PC-9 (cell line): ENCODE measurements around the gene URB1. TPM values are rescaled to one million over a fixed set of nuclear protein-coding genes. Genes with fewer than 3 reads are reported as not detected.

Experiments used
- BruUV-seq: library from RNA; stranded (reverse); fragments of 400-500 nt; replicated peaks from 2 replicates; lab custom pipeline; 2021; lab: Mats Ljungman, UMichigan
- CTCF ChIA-PET: fragments of 300-600 bp; sonication (Branson Sonifier 250); formaldehyde crosslinking; loops from one replicate; lab custom pipeline; 2022; ENCODE audit warnings: antibody characterized with exemption; lab: Charles Lee
- POLR2A ChIA-PET: fragments of 300-600 bp; sonication (Branson Sonifier 250); formaldehyde crosslinking; loops from one replicate; lab custom pipeline; 2022; ENCODE audit warnings: antibody characterized with exemption; ENCODE audit not compliant: unreplicated experiment; lab: Charles Lee
- DNase-seq, 2 experiments: peaks; one replicate each; pipeline versions ENCODE4 v3.0.0 to v3.0.0-alpha.2; 2015 to 2022; ENCODE audit warnings: mixed read lengths in 1 of 2
- H2AFZ ChIP-seq: fragments of 200-600 bp; sonication (generic); 2 replicates; pipeline ENCODE4 v1.8.1; 2017; ENCODE audit warnings: antibody characterized with exemption
- H3F3A ChIP-seq: fragments of 200-600 bp; sonication (generic); 2 replicates; pipeline ENCODE4 v1.8.1; 2017; ENCODE audit warnings: antibody characterized with exemption, mild to moderate bottlenecking, low read depth; ENCODE audit not compliant: insufficient read depth
- H3K27ac ChIP-seq: fragments of 200-600 bp; sonication (generic); 2 replicates; pipeline ENCODE4 v1.6.1; 2016; ENCODE audit warnings: mixed run types
- H3K27me3 ChIP-seq: fragments of 200-600 bp; sonication (generic); 2 replicates; pipeline ENCODE4 v1.6.1; 2016; ENCODE audit warnings: low read depth, mixed run types; ENCODE audit not compliant: insufficient read depth
- H3K36me3 ChIP-seq: fragments of 200-600 bp; sonication (generic); 2 replicates; pipeline ENCODE4 v1.6.1; 2016; ENCODE audit warnings: low read depth, mixed run types
- H3K4me1 ChIP-seq: fragments of 200-600 bp; sonication (generic); replicated peaks from 2 replicates; pipeline ENCODE4 v1.6.1; 2016; ENCODE audit warnings: mixed run types; ENCODE audit not compliant: insufficient read depth
- H3K4me2 ChIP-seq: fragments of 200-600 bp; sonication (generic); 2 replicates; pipeline ENCODE4 v1.6.1; 2017; ENCODE audit warnings: mixed run types
- H3K4me3 ChIP-seq: fragments of 200-600 bp; sonication (generic); 2 replicates; pipeline ENCODE4 v1.6.1; 2016; ENCODE audit warnings: mixed run types
- H3K79me2 ChIP-seq: fragments of 200-600 bp; sonication (generic); 2 replicates; pipeline ENCODE4 v1.6.1; 2017; ENCODE audit warnings: low read depth, mixed run types
- H3K9me2 ChIP-seq: fragments of 200-600 bp; sonication (generic); 2 replicates; pipeline ENCODE4 v1.8.1; 2017; ENCODE audit warnings: mild to moderate bottlenecking; ENCODE audit not compliant: insufficient read depth
- H3K9me3 ChIP-seq: fragments of 200-600 bp; sonication (generic); 2 replicates; pipeline ENCODE4 v1.8.1; 2016; ENCODE audit warnings: low read depth; ENCODE audit not compliant: insufficient read depth
- H4K20me1 ChIP-seq: fragments of 200-600 bp; sonication (generic); 2 replicates; pipeline ENCODE4 v1.8.1; 2017; ENCODE audit not compliant: insufficient read depth
- EZH2 ChIP-seq: fragments of 200-600 bp; sonication (generic); IDR thresholded peaks from 2 replicates; pipeline ENCODE4 v1.8.0; 2017; ENCODE audit warnings: antibody characterized with exemption, low read depth
- intact Hi-C: fragments of 100-400 bp; cut with micrococcal nuclease; formaldehyde crosslinking; loops from one replicate; pipeline ENCODE4 v1.10.0; 2022; ENCODE audit not compliant: unreplicated experiment
- total RNA-seq: library from RNA; stranded (reverse); gene quantifications from 2 replicates; pipeline ENCODE4 v1.2.3, GENCODE V29; 2021
- TF ChIP-seq, protein P1 (sequence below): fragments of 200-600 bp; sonication (generic); conservative IDR thresholded peaks from 2 replicates; pipeline ENCODE4 v1.6.1; 2017; ENCODE audit warnings: mixed run types, antibody characterized with exemption, mild to moderate bottlenecking, moderate library complexity

The URB1 gene
- total RNA-seq, 1 experiment from 2014 or later, result 11.0 TPM

DNA sequence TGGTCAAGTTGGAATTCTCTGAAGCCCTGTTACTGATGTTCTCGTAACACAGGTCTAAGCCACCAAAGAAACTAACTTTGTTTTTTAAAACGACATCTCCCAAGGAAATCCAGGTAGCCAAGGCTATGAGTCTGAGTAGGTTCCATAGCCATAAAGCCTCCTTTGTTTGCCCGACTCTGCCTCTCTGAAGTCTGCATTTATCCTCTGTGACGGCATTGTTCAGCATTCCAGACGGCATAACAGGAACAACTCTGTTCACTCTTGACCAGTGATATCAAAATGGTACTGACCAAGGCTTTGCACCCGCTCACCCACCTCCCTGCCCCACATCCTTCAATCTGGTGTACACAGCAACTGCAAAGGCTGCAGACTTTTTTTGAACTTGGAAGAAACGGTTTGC lies 14.8 kb downstream of the URB1 start:
- Histone ChIP-seq H3F3A (no peaks in the 10 kb centered on the region), H3K27me3 (no peaks in the 10 kb centered on the region), H3K9me3 (no peaks in the 10 kb centered on the region), H2AFZ (no peak overlapping the region), H3K9me2 (no peaks in the 10 kb centered on the region), H3K4me1 (no peaks in the 10 kb centered on the region), H3K4me3 (no peak overlapping the region), H4K20me1 (no peaks in the 10 kb centered on the region), H3K79me2 (no peaks in the 10 kb centered on the region), H3K36me3 (no peaks in the 10 kb centered on the region), H3K4me2 (no peak overlapping the region), H3K27ac (no peak overlapping the region)
- ChIA-PET CTCF (no interaction called here), POLR2A (no interaction called here)
- no peak for DNase-seq
- BruUV-seq, result no TSS peak
- TF ChIP-seq, protein P1, sequence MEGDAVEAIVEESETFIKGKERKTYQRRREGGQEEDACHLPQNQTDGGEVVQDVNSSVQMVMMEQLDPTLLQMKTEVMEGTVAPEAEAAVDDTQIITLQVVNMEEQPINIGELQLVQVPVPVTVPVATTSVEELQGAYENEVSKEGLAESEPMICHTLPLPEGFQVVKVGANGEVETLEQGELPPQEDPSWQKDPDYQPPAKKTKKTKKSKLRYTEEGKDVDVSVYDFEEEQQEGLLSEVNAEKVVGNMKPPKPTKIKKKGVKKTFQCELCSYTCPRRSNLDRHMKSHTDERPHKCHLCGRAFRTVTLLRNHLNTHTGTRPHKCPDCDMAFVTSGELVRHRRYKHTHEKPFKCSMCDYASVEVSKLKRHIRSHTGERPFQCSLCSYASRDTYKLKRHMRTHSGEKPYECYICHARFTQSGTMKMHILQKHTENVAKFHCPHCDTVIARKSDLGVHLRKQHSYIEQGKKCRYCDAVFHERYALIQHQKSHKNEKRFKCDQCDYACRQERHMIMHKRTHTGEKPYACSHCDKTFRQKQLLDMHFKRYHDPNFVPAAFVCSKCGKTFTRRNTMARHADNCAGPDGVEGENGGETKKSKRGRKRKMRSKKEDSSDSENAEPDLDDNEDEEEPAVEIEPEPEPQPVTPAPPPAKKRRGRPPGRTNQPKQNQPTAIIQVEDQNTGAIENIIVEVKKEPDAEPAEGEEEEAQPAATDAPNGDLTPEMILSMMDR, result no peak
- no peak for TF ChIP-seq EZH2
- intact Hi-C loops, result no loop called here

DNA sequence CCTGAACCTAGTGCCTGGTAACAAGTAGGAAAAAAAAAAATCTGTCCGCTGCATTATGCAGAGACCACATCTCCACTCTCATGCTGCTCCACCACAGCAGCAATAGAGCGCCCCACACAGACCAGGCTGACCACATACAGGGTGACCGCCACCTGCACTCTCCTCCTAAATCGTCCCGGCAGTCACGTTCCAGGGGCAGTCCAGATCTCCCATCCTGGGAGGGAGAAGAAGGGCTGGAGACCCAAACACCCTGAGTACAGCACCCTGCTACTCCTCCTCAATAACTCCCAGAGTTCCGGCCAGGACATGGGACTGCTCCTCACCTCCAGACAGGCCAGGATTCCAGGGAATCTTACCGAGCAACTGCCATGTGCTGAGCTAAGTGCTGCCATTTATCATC lies 15.3 kb downstream of the URB1 start:
- H3K27ac ChIP-seq, result no peak overlapping the region

DNA sequence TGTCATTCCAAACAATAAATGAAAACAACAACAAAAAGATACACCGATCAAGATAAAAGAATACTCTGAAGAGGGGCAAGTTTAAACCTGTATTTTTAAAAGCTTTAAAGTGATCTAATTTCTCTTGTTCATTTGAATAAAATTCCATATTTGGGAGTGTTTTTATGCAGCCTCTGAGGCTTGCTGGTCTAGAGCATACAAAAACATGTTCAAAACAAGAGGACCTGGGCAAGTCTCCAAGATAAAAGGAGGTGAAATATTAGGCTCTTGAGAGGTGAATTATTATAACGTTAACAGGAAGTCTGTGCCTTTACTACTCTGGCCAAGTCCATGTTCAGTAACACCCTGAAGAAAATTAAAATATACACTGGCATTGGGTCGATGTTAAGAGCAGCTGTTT lies 20.1 kb downstream of the URB1 start:
- Histone ChIP-seq H2AFZ (no peak overlapping the region), H3F3A (no peaks in the 10 kb centered on the region), H3K4me1 (no peaks in the 10 kb centered on the region), H4K20me1 (no peaks in the 10 kb centered on the region; the same call in 1 of the 2 replicates), H3K4me3 (no peak overlapping the region), H3K79me2 (no peaks in the 10 kb centered on the region), H3K9me2 (no peaks in the 10 kb centered on the region), H3K36me3 (0 out of 2 replicates have a peak, but pooled peaks cover 7% of the 10 kb centered on the region), H3K27ac (peak overlapping the region; percentile 71), H3K9me3 (no peaks in the 10 kb centered on the region), H3K27me3 (no peaks in the 10 kb centered on the region), H3K4me2 (no peak overlapping the region)
- POLR2A ChIA-PET, result no interaction called here
- no peak for TF ChIP-seq EZH2
- TF ChIP-seq, protein P1, result no peak
- no peak for DNase-seq
- intact Hi-C loops, result no loop called here
- CTCF ChIA-PET, result no interaction called here
- no TSS peak for BruUV-seq

More for the DNA sequence above, 15.3 kb downstream of the URB1 start:
- no peak for TF ChIP-seq EZH2
- TF ChIP-seq, protein P1, result no peak
- Histone ChIP-seq H3K9me3 (no peaks in the 10 kb centered on the region), H3K4me1 (no peaks in the 10 kb centered on the region), H3K4me2 (no peak overlapping the region), H3K36me3 (no peaks in the 10 kb centered on the region), H3K79me2 (no peaks in the 10 kb centered on the region), H2AFZ (no peak overlapping the region), H3K4me3 (no peak overlapping the region), H4K20me1 (no peaks in the 10 kb centered on the region), H3K9me2 (no peaks in the 10 kb centered on the region), H3F3A (no peaks in the 10 kb centered on the region), H3K27me3 (no peaks in the 10 kb centered on the region)
- intact Hi-C loops, result no loop called here
- POLR2A ChIA-PET, result no interaction called here
- no peak for DNase-seq
- CTCF ChIA-PET, result no interaction called here
- BruUV-seq, result no TSS peak
